ENCODE measurements around the gene IL17B. TPM values are rescaled to one million over a fixed set of nuclear protein-coding genes. Genes with fewer than 3 reads are reported as not detected.

The IL17B gene
- total and polyA plus RNA-seq, 3 donors from 2014 or later = 4.7 to 12.4 (median 5.0) TPM

GRCh38 chr5:149337736-149338135 lies 41.4 kb downstream of the IL17B start:
- intact Hi-C loops (cut with DNase I; ENCODE audit: low total_unique reads) = no loop called here
- Histone ChIP-seq H3K27me3 (no peaks in the 10 kb centered on the region), H3K27ac (no peak overlapping the region), H3K36me3 (ENCODE audit: low read depth, missing control alignments) (no peaks in the 10 kb centered on the region), H3K4me1 (no peaks in the 10 kb centered on the region), H3K4me3 (no peak overlapping the region), H3K9me3 (no peaks in the 10 kb centered on the region)
- TF ChIP-seq POLR2A (IDR thresholded peaks at IDR 0.05) (no peak), CTCF (IDR thresholded peaks at IDR 0.05) (no peak)
- DNase-seq = no peak
- 92% methylated on average over 4 of the region's 4 CpGs for WGBS, 2 donors

DNA sequence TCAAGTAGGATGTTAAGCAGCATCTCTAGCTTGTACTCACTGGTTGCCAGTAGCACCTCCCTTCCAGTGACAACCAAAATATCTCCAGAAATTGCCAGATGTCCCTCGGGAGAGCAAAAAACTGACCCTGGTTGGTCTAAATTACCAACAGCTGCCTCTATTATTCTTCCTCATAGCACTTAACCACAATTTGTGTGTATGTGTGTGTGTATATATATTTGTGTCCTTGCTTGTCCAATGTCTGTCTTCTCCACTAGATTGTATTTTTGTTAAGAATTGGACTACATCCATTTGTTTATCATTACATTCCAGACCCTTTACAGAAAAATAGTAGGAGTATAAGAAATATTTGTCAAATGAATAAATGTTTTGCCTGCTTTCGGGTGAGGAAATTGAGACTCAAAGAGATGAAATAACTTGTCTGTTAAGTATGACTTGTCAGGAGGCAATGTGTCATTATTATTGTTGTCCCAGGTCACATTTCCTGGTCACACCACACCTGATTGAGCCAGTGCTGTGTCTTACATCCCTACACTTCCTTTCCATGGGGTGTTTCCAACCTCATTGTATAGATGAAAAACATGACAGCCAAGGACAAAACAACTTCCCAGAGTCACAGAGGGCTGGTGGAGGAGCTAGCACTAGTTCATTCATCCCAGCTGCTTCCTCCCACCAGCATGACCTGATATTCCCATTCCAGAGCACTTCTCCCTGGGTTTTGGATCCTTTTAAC lies 45.2 kb downstream of the IL17B start:
- no peaks in the 10 kb centered on the region for H3K36me3 ChIP-seq (ENCODE audit: low read depth, missing control alignments)
- WGBS, 2 donors = 77 to 90% methylated on average over 2 of the region's 2 CpGs
- H3K27ac ChIP-seq = no peak overlapping the region
- no peak for DNase-seq
- intact Hi-C loops (cut with DNase I; ENCODE audit: low total_unique reads) = no loop called here
- H3K4me1 ChIP-seq = no peaks in the 10 kb centered on the region
- H3K9me3 ChIP-seq = no peaks in the 10 kb centered on the region
- TF ChIP-seq POLR2A (IDR thresholded peaks at IDR 0.05) (no peak), CTCF (IDR thresholded peaks at IDR 0.05) (no peak)
- H3K27me3 ChIP-seq = no peaks in the 10 kb centered on the region
- H3K4me3 ChIP-seq = no peak overlapping the region

DNA sequence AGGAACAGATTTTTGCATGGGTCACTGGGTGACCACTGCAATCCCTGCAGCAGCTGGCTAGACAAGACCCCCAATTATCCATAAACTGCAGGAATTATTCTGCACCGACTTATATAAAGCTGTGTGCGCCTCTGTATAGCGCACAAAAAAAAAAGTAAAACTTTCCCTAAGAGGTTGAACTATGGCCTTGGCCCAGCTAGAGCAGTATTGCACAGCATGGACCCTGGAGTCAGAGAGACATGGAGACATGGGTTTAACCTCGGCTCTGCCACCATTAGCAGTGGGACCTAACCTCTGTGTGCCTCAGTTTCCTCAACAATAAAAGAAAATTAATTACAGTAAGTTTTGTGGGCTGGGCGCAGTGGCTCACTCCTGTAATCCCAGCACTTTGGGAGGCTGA lies 50.9 kb downstream of the IL17B start:
- no peaks in the 10 kb centered on the region for H3K9me3 ChIP-seq
- no peaks in the 10 kb centered on the region for H3K27me3 ChIP-seq
- H3K4me1 ChIP-seq = no peaks in the 10 kb centered on the region
- TF ChIP-seq POLR2A (IDR thresholded peaks at IDR 0.05) = no peak
- TF ChIP-seq CTCF (IDR thresholded peaks at IDR 0.05) = no peak
- H3K27ac ChIP-seq = no peak overlapping the region
- H3K4me3 ChIP-seq = no peak overlapping the region
- 90 to 94% methylated on average over 5 of the region's 5 CpGs for WGBS, 2 donors
- DNase-seq = no peak
- intact Hi-C loops (cut with DNase I; ENCODE audit: low total_unique reads) = loop anchor here (10.0 kb wide), 1 partner anchor 227 kb away; the partner anchor contains the start of gene CSNK1A1
- no peaks in the 10 kb centered on the region for H3K36me3 ChIP-seq (ENCODE audit: low read depth, missing control alignments)

- 85 to 86% methylated on average over 3 of the region's 3 CpGs for WGBS, 2 donors
These were observed 52.5 kb downstream of the IL17B start for GRCh38 chr5:149326611-149327010.

More at GRCh38 chr5:149326611-149327010, 52.5 kb downstream of the IL17B start:
- no peaks in the 10 kb centered on the region for H3K27me3 ChIP-seq
- H3K4me3 ChIP-seq = no peak overlapping the region
- DNase-seq = no peak
- H3K27ac ChIP-seq = no peak overlapping the region
- TF ChIP-seq CTCF (IDR thresholded peaks at IDR 0.05) = no peak
- H3K9me3 ChIP-seq = no peaks in the 10 kb centered on the region
- no peaks in the 10 kb centered on the region for H3K4me1 ChIP-seq
- H3K36me3 ChIP-seq (ENCODE audit: low read depth, missing control alignments) = no peaks in the 10 kb centered on the region
- intact Hi-C loops (cut with DNase I; ENCODE audit: low total_unique reads) = loop anchor here (10.0 kb wide), 1 partner anchor 228 kb away; the partner anchor contains the start of gene CSNK1A1
